GM23338 (cell line): ENCODE measurements around the gene CCDC146. TPM values are rescaled to one million over a fixed set of nuclear protein-coding genes. Genes with fewer than 3 reads are reported as not detected.

Experiments used
- ATAC-seq: fragments of 200-7000 bp; cut with Tn5 transposase; 3 replicates; pipeline ENCODE4 v1.9.1; 2020
- DNase-seq: peaks from one replicate; pipeline ENCODE4 v3.0.0-alpha.2; 2015; ENCODE audit warnings: low spot score
- H2AFZ ChIP-seq: fragments of 200-600 bp; sonication (generic); 2 replicates; pipeline ENCODE4 v1.8.0; 2016; ENCODE audit warnings: antibody characterized with exemption, mild to moderate bottlenecking, moderate library complexity
- H3F3A ChIP-seq: fragments of 200-600 bp; sonication (generic); replicated peaks from 2 replicates; pipeline ENCODE4 v1.8.0; 2017; ENCODE audit warnings: antibody characterized with exemption, mixed run types, low read depth
- H3K27ac ChIP-seq: fragments of 200-600 bp; sonication (generic); 2 replicates; pipeline ENCODE4 v1.6.1; 2016; ENCODE audit warnings: low read depth
- H3K27me3 ChIP-seq: fragments of 200-600 bp; sonication (generic); 2 replicates; pipeline ENCODE4 v1.8.0; 2016; ENCODE audit warnings: mild to moderate bottlenecking, mixed run types, moderate library complexity; ENCODE audit not compliant: insufficient read depth
- H3K36me3 ChIP-seq: fragments of 200-600 bp; sonication (generic); 2 replicates; pipeline ENCODE4 v1.8.0; 2016; ENCODE audit warnings: mild to moderate bottlenecking; ENCODE audit not compliant: insufficient read depth
- H3K4me1 ChIP-seq: fragments of 200-600 bp; sonication (generic); 2 replicates; pipeline ENCODE4 v1.8.0; 2016; ENCODE audit warnings: mild to moderate bottlenecking, moderate library complexity; ENCODE audit not compliant: insufficient read depth
- H3K4me2 ChIP-seq: fragments of 200-600 bp; sonication (generic); 2 replicates; pipeline ENCODE4 v1.7.1; 2017; ENCODE audit warnings: mixed run types
- H3K4me3 ChIP-seq: fragments of 200-600 bp; sonication (generic); 2 replicates; pipeline ENCODE4 v1.6.1; 2016; ENCODE audit warnings: mixed run types
- H3K79me2 ChIP-seq: fragments of 200-600 bp; sonication (generic); replicated peaks from 2 replicates; pipeline ENCODE4 v1.8.0; 2017; ENCODE audit warnings: mild to moderate bottlenecking; ENCODE audit not compliant: insufficient read depth
- H3K9me2 ChIP-seq: fragments of 200-600 bp; sonication (generic); 2 replicates; pipeline ENCODE4 v1.8.0; 2017; ENCODE audit not compliant: insufficient read depth
- H4K20me1 ChIP-seq: fragments of 200-600 bp; sonication (generic); replicated peaks from 2 replicates; pipeline ENCODE4 v1.8.0; 2017; ENCODE audit warnings: mild to moderate bottlenecking; ENCODE audit not compliant: insufficient read depth
- H3K27ac Mint-ChIP-seq: 2 replicates; pipeline ENCODE4 v1.8.0; 2020; ENCODE audit warnings: inconsistent platforms, mild to moderate bottlenecking, moderate library complexity, mixed read lengths
- H3K27me3 Mint-ChIP-seq: 3 replicates; pipeline ENCODE4 v1.8.0; 2022; ENCODE audit warnings: low read depth, mild to moderate bottlenecking, moderate library complexity, mixed read lengths, inconsistent platforms; ENCODE audit not compliant: insufficient read depth, poor library complexity
- H3K36me3 Mint-ChIP-seq: 3 replicates; pipeline ENCODE4 v1.8.0; 2021; ENCODE audit warnings: low read depth, mild to moderate bottlenecking, inconsistent platforms, moderate library complexity, mixed read lengths
- H3K4me1 Mint-ChIP-seq: 3 replicates; pipeline ENCODE4 v1.8.0; 2020; ENCODE audit warnings: mild to moderate bottlenecking, inconsistent platforms, mixed read lengths
- H3K4me3 Mint-ChIP-seq: 3 replicates; pipeline ENCODE4 v1.8.0; 2021; ENCODE audit warnings: moderate library complexity, mild to moderate bottlenecking, inconsistent platforms, mixed read lengths
- H3K9me3 Mint-ChIP-seq: 3 replicates; pipeline ENCODE4 v1.8.0; 2020; ENCODE audit warnings: moderate library complexity, mild to moderate bottlenecking, inconsistent platforms, mixed read lengths
- CREB1 ChIP-seq: fragments of 250-450 bp; sonication (Bioruptor Pico); IDR thresholded peaks from 2 replicates; pipeline ENCODE4 v1.5.0; 2020; ENCODE audit warnings: low read depth, mild to moderate bottlenecking, moderate library complexity
- CTCF ChIP-seq, 2 experiments: fragments of 200-600 bp in 1 of 2; sonication (generic) in 1 of 2; conservative IDR thresholded peaks; 2 replicates each; pipeline versions ENCODE4 v1.5.1 to v1.6.1; 2016 to 2017; ENCODE audit warnings: antibody characterized with exemption in 2 of 2, low read depth in 2 of 2, mild to moderate bottlenecking in 2 of 2, moderate library complexity in 1 of 2
- EZH2phosphoT487 ChIP-seq: fragments of 200-600 bp; sonication (generic); IDR thresholded peaks from one replicate; pipeline ENCODE4 v1.8.1; 2018; ENCODE audit warnings: antibody characterized with exemption; ENCODE audit not compliant: unreplicated experiment
- NANOG ChIP-seq: IDR thresholded peaks from 2 replicates; pipeline ENCODE4 v1.6.1; 2016; ENCODE audit warnings: antibody characterized with exemption, borderline replicate concordance
- POLR2AphosphoS5 ChIP-seq: IDR thresholded peaks from 2 replicates; pipeline ENCODE4 v1.6.1; 2016; ENCODE audit warnings: antibody characterized with exemption, low read depth
- REST ChIP-seq: IDR thresholded peaks from one replicate; pipeline ENCODE4 v1.6.1; 2018; ENCODE audit warnings: antibody characterized with exemption; ENCODE audit not compliant: unreplicated experiment
- STAT1 ChIP-seq: IDR thresholded peaks from one replicate; pipeline ENCODE4 v1.6.1; 2016; ENCODE audit warnings: antibody characterized with exemption; ENCODE audit not compliant: unreplicated experiment
- ZNF331 ChIP-seq: fragments of 250-450 bp; sonication (Bioruptor Pico); IDR thresholded peaks from 2 replicates; pipeline ENCODE4 v1.5.0; 2020; ENCODE audit warnings: low read depth, mild to moderate bottlenecking, moderate library complexity
- ZNF462 ChIP-seq: fragments of 250-450 bp; sonication (Bioruptor Pico); IDR thresholded peaks from 2 replicates; pipeline ENCODE4 v1.5.0; 2020; ENCODE audit warnings: mild to moderate bottlenecking, moderate library complexity
- polyA plus RNA-seq: library from polyadenylated mRNA; unstranded; fragments of >200 nt; fragmentation: Nextera tagmentation; extraction: Ambion mirVana; gene quantifications from 2 replicates; pipeline ENCODE4 v1.2.1, GENCODE V29; 2016
- total RNA-seq: library from RNA; depleted of rRNA; stranded (reverse); fragments of >200 nt; shearing (Covaris generic); gene quantifications from 2 replicates; pipeline ENCODE4 v1.2.3, GENCODE V29; 2014

Gene CCDC146
- total and polyA plus RNA-seq, 2 experiments from 2014 or later = 0.35 to 0.74 TPM

GRCh38 chr7:77247206-77247850, 124.9 kb downstream of the CCDC146 start:
- Histone ChIP-seq H3K36me3 (no peaks in the 10 kb centered on the region), H3K4me1 (peaks cover 11% of the 10 kb centered on the region), H3F3A (no peaks in the 10 kb centered on the region), H3K9me2 (no peaks in the 10 kb centered on the region), H3K27ac (no peak overlapping the region), H3K27me3 (no peaks in the 10 kb centered on the region), H3K4me3 (no peak overlapping the region), H3K79me2 (no peaks in the 10 kb centered on the region), H4K20me1 (no peaks in the 10 kb centered on the region), H3K4me2 (no peak overlapping the region), H2AFZ (no peak overlapping the region)
- no peaks in the 10 kb centered on the region for H3K36me3 Mint-ChIP-seq
- no peaks in the 10 kb centered on the region for H3K27me3 Mint-ChIP-seq
- DNase-seq (peak; percentile 94), ATAC-seq (peak; percentile 90)
- H3K27ac Mint-ChIP-seq = no peak overlapping the region
- no peaks in the 10 kb centered on the region for H3K9me3 Mint-ChIP-seq
- no peak for TF ChIP-seq POLR2AphosphoS5
- TF ChIP-seq ZNF331 (CRISPR knock-in tag) = no peak
- no peak for TF ChIP-seq CREB1 (CRISPR knock-in tag)
- TF ChIP-seq CTCF (conservative IDR thresholded peaks at IDR 0.05; ENCODE audit: low read depth in 2 of 2) = peak; percentile 86 to 91
- no peak for TF ChIP-seq STAT1
- TF ChIP-seq EZH2phosphoT487 = no peak
- peaks cover 15% of the 10 kb centered on the region for H3K4me1 Mint-ChIP-seq
- H3K4me3 Mint-ChIP-seq = no peak overlapping the region

GRCh38 chr7:77248154-77248553, 125.7 kb downstream of the CCDC146 start:
- ATAC-seq (no peak), DNase-seq (no peak)
- no peak overlapping the region for H3K4me3 ChIP-seq
- H3K36me3 ChIP-seq = no peaks in the 10 kb centered on the region
- no peak overlapping the region for H3K27ac ChIP-seq
- Mint-ChIP-seq H3K4me3 (no peak overlapping the region), H3K27ac (no peak overlapping the region), H3K9me3 (no peaks in the 10 kb centered on the region), H3K36me3 (no peaks in the 10 kb centered on the region), H3K4me1 (peaks cover 7% of the 10 kb centered on the region), H3K27me3 (no peaks in the 10 kb centered on the region)
- no peak overlapping the region for H3K4me2 ChIP-seq
- H2AFZ ChIP-seq = no peak overlapping the region
- H3K79me2 ChIP-seq = no peaks in the 10 kb centered on the region
- 0 out of 2 replicates have a peak, but pooled peaks cover 3% of the 10 kb centered on the region for H3K4me1 ChIP-seq
- H3K9me2 ChIP-seq = no peaks in the 10 kb centered on the region
- no peaks in the 10 kb centered on the region for H3K27me3 ChIP-seq
- no peaks in the 10 kb centered on the region for H4K20me1 ChIP-seq
- H3F3A ChIP-seq = no peaks in the 10 kb centered on the region
- TF ChIP-seq ZNF331 (CRISPR knock-in tag) (no peak), NANOG (no peak), CREB1 (CRISPR knock-in tag) (no peak), POLR2AphosphoS5 (no peak), ZNF462 (CRISPR knock-in tag) (no peak), REST (no peak), STAT1 (no peak)
